Fibroblast of lung (primary cell): ENCODE results near the gene TOLLIP. TPM values are rescaled to one million over a fixed set of nuclear protein-coding genes. Genes with fewer than 3 reads are reported as not detected.
"Not testable (repeated sequence)": the region's sequence is repeated elsewhere in the genome, so short reads cannot be mapped to it uniquely, and the experiment has no call there.

Experiments
- DNase-seq, 2 donors: peaks; one replicate each; pipeline versions ENCODE4 v3.0.0 to v3.0.0-alpha.2; 2010; ENCODE audit warnings: low read depth in 2 of 2
- H2AFZ ChIP-seq: 2 replicates; pipeline ENCODE4 v1.5.1; 2012; ENCODE audit warnings: low read length, control low read depth, inconsistent platforms
- H3K27ac ChIP-seq: 2 replicates; pipeline ENCODE4 v1.5.1; 2011; ENCODE audit warnings: low read length, control low read depth; ENCODE audit not compliant: insufficient read depth
- H3K27me3 ChIP-seq: 2 replicates; pipeline ENCODE4 v1.5.1; 2011; ENCODE audit warnings: mild to moderate bottlenecking, low read length; ENCODE audit not compliant: control insufficient read depth, insufficient read depth
- H3K36me3 ChIP-seq: 2 replicates; pipeline ENCODE4 v1.5.1; 2011; ENCODE audit warnings: low read length; ENCODE audit not compliant: control insufficient read depth, insufficient read depth
- H3K4me1 ChIP-seq: 2 replicates; pipeline ENCODE4 v1.5.1; 2011; ENCODE audit warnings: low read length; ENCODE audit not compliant: control insufficient read depth, insufficient read depth; ENCODE audit errors: extremely low read depth
- H3K4me2 ChIP-seq: 2 replicates; pipeline ENCODE4 v1.5.1; 2011; ENCODE audit warnings: low read length, control low read depth; ENCODE audit not compliant: insufficient read depth; ENCODE audit errors: extremely low read depth
- H3K4me3 ChIP-seq, 4 experiments: fragments of 200-600 bp in 1 of 4; sonication (generic) in 1 of 4; replicated peaks in 1 of 4; 2 replicates each; pipeline ENCODE4 v1.5.1; 2011 to 2016; ENCODE audit warnings: low read length in 4 of 4, low read depth in 3 of 4, mild to moderate bottlenecking in 3 of 4, control low read depth in 2 of 4, inconsistent platforms in 1 of 4, mixed read lengths in 1 of 4; ENCODE audit not compliant: insufficient read depth in 1 of 4; ENCODE audit errors: control extremely low read depth in 1 of 4
- H3K79me2 ChIP-seq: 2 replicates; pipeline ENCODE4 v1.5.1; 2012; ENCODE audit warnings: mild to moderate bottlenecking, low read length, inconsistent platforms; ENCODE audit not compliant: control insufficient read depth, insufficient read depth
- H3K9ac ChIP-seq: 2 replicates; pipeline ENCODE4 v1.5.1; 2011; ENCODE audit warnings: mild to moderate bottlenecking, low read length, control low read depth; ENCODE audit not compliant: insufficient read depth
- H3K9me3 ChIP-seq: 2 replicates; pipeline ENCODE4 v1.5.1; 2012; ENCODE audit warnings: low read depth, low read length; ENCODE audit not compliant: control insufficient read depth, insufficient read depth
- H4K20me1 ChIP-seq: 2 replicates; pipeline ENCODE4 v1.5.1; 2011; ENCODE audit warnings: low read length; ENCODE audit not compliant: control insufficient read depth, insufficient read depth; ENCODE audit errors: extremely low read depth
- EZH2 ChIP-seq: IDR thresholded peaks from 2 replicates; pipeline ENCODE4 v1.5.1; 2012; ENCODE audit warnings: low read length, control low read depth, mild to moderate bottlenecking; ENCODE audit errors: missing control alignments
- polyA plus RNA-seq, 2 donors: library from polyadenylated mRNA; depleted of rRNA in 1 of 2; stranded (reverse) in 1 of 2; unstranded in 1 of 2; fragments of >200 nt; gene quantifications; 2 replicates each; pipeline ENCODE4 v1.2.1, GENCODE V29; 2011 to 2012; ENCODE audit warnings: missing spikeins in 1 of 2
- total RNA-seq: library from RNA; depleted of rRNA; stranded (reverse); fragments of >200 nt; gene quantifications from 2 replicates; pipeline ENCODE4 v1.2.1, GENCODE V29; 2014
- TF ChIP-seq, protein P1 (sequence below), 2 donors: IDR thresholded peaks in 1 of 2; conservative IDR thresholded peaks in 1 of 2; 1 replicate in 1 of 2; 2 replicates in 1 of 2; pipeline ENCODE4 v1.5.1; 2011 to 2012; ENCODE audit warnings: low read length in 2 of 2, control low read depth in 1 of 2, inconsistent platforms in 1 of 2, low read depth in 1 of 2, mild to moderate bottlenecking in 1 of 2

TOLLIP gene
- total and polyA plus RNA-seq, 2 donors (not counting 1 experiment from before 2014, with no cell fraction given) = 28.4 to 34.6 TPM

GRCh38 chr11:1253103-1253485 is 56.3 kb downstream of the TOLLIP start:
- TF ChIP-seq, protein P1, sequence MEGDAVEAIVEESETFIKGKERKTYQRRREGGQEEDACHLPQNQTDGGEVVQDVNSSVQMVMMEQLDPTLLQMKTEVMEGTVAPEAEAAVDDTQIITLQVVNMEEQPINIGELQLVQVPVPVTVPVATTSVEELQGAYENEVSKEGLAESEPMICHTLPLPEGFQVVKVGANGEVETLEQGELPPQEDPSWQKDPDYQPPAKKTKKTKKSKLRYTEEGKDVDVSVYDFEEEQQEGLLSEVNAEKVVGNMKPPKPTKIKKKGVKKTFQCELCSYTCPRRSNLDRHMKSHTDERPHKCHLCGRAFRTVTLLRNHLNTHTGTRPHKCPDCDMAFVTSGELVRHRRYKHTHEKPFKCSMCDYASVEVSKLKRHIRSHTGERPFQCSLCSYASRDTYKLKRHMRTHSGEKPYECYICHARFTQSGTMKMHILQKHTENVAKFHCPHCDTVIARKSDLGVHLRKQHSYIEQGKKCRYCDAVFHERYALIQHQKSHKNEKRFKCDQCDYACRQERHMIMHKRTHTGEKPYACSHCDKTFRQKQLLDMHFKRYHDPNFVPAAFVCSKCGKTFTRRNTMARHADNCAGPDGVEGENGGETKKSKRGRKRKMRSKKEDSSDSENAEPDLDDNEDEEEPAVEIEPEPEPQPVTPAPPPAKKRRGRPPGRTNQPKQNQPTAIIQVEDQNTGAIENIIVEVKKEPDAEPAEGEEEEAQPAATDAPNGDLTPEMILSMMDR (conservative IDR thresholded peaks at IDR 0.05 in 1 of 2, IDR thresholded peaks at IDR 0.05 in 1 of 2; ENCODE audit: low read depth in 1 of 2, low read length in 2 of 2) = no peak
- no peak for TF ChIP-seq EZH2
- Histone ChIP-seq H3K9me3 (no peaks in the 10 kb centered on the region), H3K4me1 (no peaks in the 10 kb centered on the region), H3K79me2 (no peaks in the 10 kb centered on the region), H2AFZ (no peak overlapping the region), H3K9ac (no peak overlapping the region), H3K27me3 (no peaks in the 10 kb centered on the region), H3K27ac (no peak overlapping the region), H3K4me2 (no peak overlapping the region), H3K4me3 (no peak overlapping the region), H3K36me3 (no peaks in the 10 kb centered on the region), H4K20me1 (no peaks in the 10 kb centered on the region)
- no peak for DNase-seq

- Histone ChIP-seq H3K79me2 (no peaks in the 10 kb centered on the region), H3K9me3 (no peaks in the 10 kb centered on the region)
- no peak for TF ChIP-seq EZH2
- TF ChIP-seq, protein P1 (conservative IDR thresholded peaks at IDR 0.05 in 1 of 2, IDR thresholded peaks at IDR 0.05 in 1 of 2; ENCODE audit: low read depth in 1 of 2, low read length in 2 of 2) = no peak
Measured at GRCh38 chr11:1252371-1253102, 56.9 kb downstream of the TOLLIP start.

GRCh38 chr11:1251236-1251770 is 58.1 kb downstream of the TOLLIP start:
- H3K4me2 ChIP-seq = no peak overlapping the region
- H3K4me3 ChIP-seq = no peak overlapping the region
- H3K79me2 ChIP-seq = no peaks in the 10 kb centered on the region
- no peaks in the 10 kb centered on the region for H3K9me3 ChIP-seq
- no peaks in the 10 kb centered on the region for H3K4me1 ChIP-seq
- TF ChIP-seq EZH2 = no peak
- TF ChIP-seq, protein P1 (conservative IDR thresholded peaks at IDR 0.05 in 1 of 2, IDR thresholded peaks at IDR 0.05 in 1 of 2; ENCODE audit: low read depth in 1 of 2, low read length in 2 of 2) = no peak
- no peak for DNase-seq
- no peak overlapping the region for H2AFZ ChIP-seq
- H3K36me3 ChIP-seq = no peaks in the 10 kb centered on the region
- H3K27me3 ChIP-seq = no peaks in the 10 kb centered on the region
- H4K20me1 ChIP-seq = no peaks in the 10 kb centered on the region
- H3K27ac ChIP-seq = no peak overlapping the region
- H3K9ac ChIP-seq = no peak overlapping the region

More at GRCh38 chr11:1252371-1253102, 56.9 kb downstream of the TOLLIP start:
- Histone ChIP-seq H3K27me3 (no peaks in the 10 kb centered on the region), H3K4me1 (no peaks in the 10 kb centered on the region), H3K27ac (no peak overlapping the region), H3K4me3 (no peak overlapping the region), H3K36me3 (no peaks in the 10 kb centered on the region), H3K4me2 (no peak overlapping the region), H3K9ac (no peak overlapping the region), H2AFZ (no peak overlapping the region), H4K20me1 (no peaks in the 10 kb centered on the region)
- DNase-seq = no peak

- not testable (repeated sequence) for H4K20me1 ChIP-seq, H3K79me2 ChIP-seq, H3K27me3 ChIP-seq, H3K9me3 ChIP-seq, H3K4me1 ChIP-seq, H3K9ac ChIP-seq, H3K4me3 ChIP-seq, H2AFZ ChIP-seq, H3K27ac ChIP-seq, H3K36me3 ChIP-seq, DNase-seq, H3K4me2 ChIP-seq
Measured at GRCh38 chr11:1250411-1250810, 59.0 kb downstream of the TOLLIP start.
